Spleen (tissue), 13 donors: ENCODE results near the gene TKTL2. TPM values are rescaled to one million over a fixed set of nuclear protein-coding genes. Genes with fewer than 3 reads are reported as not detected.

ENCODE experiments used
- DNase-seq: peaks from one replicate; pipeline ENCODE4 v3.0.0-alpha.2; 2020
- H3K27ac ChIP-seq, 8 donors: fragments of 200-600 bp; sonication (generic) in 7 of 8; 1 replicate in 4 of 8; 2 replicates in 4 of 8; pipeline versions ENCODE4 v1.5.0 to v1.8.0; 2016 to 2021; ENCODE audit warnings: inconsistent platforms in 4 of 8, mild to moderate bottlenecking in 4 of 8, moderate library complexity in 1 of 8
- H3K27me3 ChIP-seq, 7 donors: fragments of 200-600 bp; sonication (generic) in 6 of 7; replicated peaks in 1 of 7; 1 replicate in 4 of 7; 2 replicates in 3 of 7; pipeline versions ENCODE4 v1.5.0 to v1.8.0; 2016 to 2021; ENCODE audit warnings: inconsistent platforms in 3 of 7, mild to moderate bottlenecking in 1 of 7
- H3K36me3 ChIP-seq, 6 donors: fragments of 200-600 bp; sonication (generic) in 5 of 6; 1 replicate in 4 of 6; 2 replicates in 2 of 6; pipeline versions ENCODE4 v1.5.0 to v1.8.0; 2016 to 2021; ENCODE audit warnings: inconsistent platforms in 2 of 6
- H3K4me1 ChIP-seq, 6 donors: fragments of 200-600 bp; sonication (generic) in 5 of 6; 1 replicate in 3 of 6; 2 replicates in 3 of 6; pipeline versions ENCODE4 v1.5.0 to v1.8.0; 2016 to 2021; ENCODE audit warnings: inconsistent platforms in 3 of 6
- H3K4me3 ChIP-seq, 8 donors: fragments of 200-600 bp; sonication (generic) in 7 of 8; 1 replicate in 4 of 8; 2 replicates in 4 of 8; pipeline versions ENCODE4 v1.5.0 to v1.8.0; 2016 to 2021; ENCODE audit warnings: inconsistent platforms in 4 of 8, mild to moderate bottlenecking in 4 of 8, moderate library complexity in 2 of 8
- H3K9me3 ChIP-seq, 8 donors: fragments of 200-600 bp; sonication (generic) in 7 of 8; 1 replicate in 4 of 8; 2 replicates in 4 of 8; pipeline versions ENCODE4 v1.5.0 to v1.8.0; 2016 to 2021; ENCODE audit warnings: inconsistent platforms in 4 of 8
- CTCF ChIP-seq, 11 experiments: fragments of 200-600 bp in 7 of 11; fragments of 450-650 bp in 4 of 11; sonication (generic) in 4 of 11; IDR thresholded peaks in 8 of 11; conservative IDR thresholded peaks in 3 of 11; 1 replicate in 7 of 11; 2 replicates in 4 of 11; pipeline versions ENCODE4 v1.4.0 to v1.8.0; 2016 to 2021; ENCODE audit warnings: antibody characterized with exemption in 11 of 11, inconsistent platforms in 4 of 11, mild to moderate bottlenecking in 1 of 11
- POLR2A ChIP-seq, 3 donors: fragments of 450-650 bp; IDR thresholded peaks; one replicate each; pipeline ENCODE4 v1.5.1; 2017; ENCODE audit warnings: antibody characterized with exemption in 3 of 3, mild to moderate bottlenecking in 1 of 3
- POLR2AphosphoS5 ChIP-seq, 3 donors: sonication (generic); formaldehyde crosslinking; IDR thresholded peaks; one replicate each; pipeline ENCODE4 v1.5.1; 2017; ENCODE audit warnings: antibody characterized with exemption in 3 of 3
- WGBS, 5 donors: extraction: QIAGEN DNeasy Blood & Tissue Kit in 3 of 5; methylation state at CpG; one replicate each; pipeline versions ENCODE4 v1.1.5 to v1.1.7; 2013 to 2018; 5-methylcytosine and 5-hydroxymethylcytosine counted together
- intact Hi-C: fragments of 100-400 bp; cut with DNase I; formaldehyde crosslinking; loops from one replicate; pipeline ENCODE4 v1.15.0; 2023; ENCODE audit warnings: low total_unique reads
- long read RNA-seq, 2 donors: transcript quantifications; one replicate each; lab custom pipeline, GENCODE V29; 2026
- polyA plus RNA-seq, 3 donors: library from polyadenylated mRNA; stranded (reverse); fragments of 200-250 nt; gene quantifications; one replicate each; pipeline ENCODE4 v1.2.1, GENCODE V29; 2013
- total RNA-seq, 7 donors: library from RNA; depleted of rRNA in 3 of 7; stranded (reverse); fragments of >200 nt in 3 of 7; fragmentation: NEBNext Ultra II Directional in 4 of 7; extraction: Animal tissue kit (Norgen Biotek cat#: 25700) in 4 of 7; gene quantifications; one replicate each; pipeline versions ENCODE4 v1.1.0 to v1.2.1, GENCODE V29; 2016 to 2021
- donor health status: healthy with polysubstance abuse.
- donor health status: DM: no; HTN: no; CAD: no; lungs with moderate emphysema.
- donor health status: DM: no; HTN: no; CAD: no.
- donor health status: Bipolar disorder and iron deficiency.
- donor health status: healthy.
- donor health status: DM: no; HTN: no; CAD: no.
- donor health status: DM: yes; HTN: yes; CAD: no.

TKTL2 gene
- total RNA-seq (under 1 TPM in 6 of 7 donors, not detected in 1; 0.13 to 0.60 (median 0.38) TPM), polyA plus RNA-seq (under 1 TPM in 2 of 3 donors, not detected in 1; 0.06 to 0.15 TPM)
- long read RNA-seq, donor 1 = 0 reads
- long read RNA-seq, donor 2 = 0 reads

GRCh38 chr4:163473576-163473975, at the start of gene TKTL2:
TSS of gene TKTL2 (minus strand) at chr4:163473754. CDS start at chr4:163473734, 20 bp downstream.
- Histone ChIP-seq H3K9me3 (no peaks in the 10 kb centered on the region), H3K27me3 (no peaks in the 10 kb centered on the region), H3K4me1 (no peaks in the 10 kb centered on the region), H3K36me3 (no peaks in the 10 kb centered on the region), H3K4me3 (no peak within 1 kb of the TSS), H3K27ac (peak within 1 kb of the TSS in 1 of 8 donors; percentile 39)
- peak; percentile 72 for DNase-seq
- intact Hi-C loops = no loop called here
- TF ChIP-seq POLR2A (IDR thresholded peaks at IDR 0.05) = no peak
- TF ChIP-seq CTCF (IDR thresholded peaks at IDR 0.05 in 8 of 11, conservative IDR thresholded peaks at IDR 0.05 in 3 of 11) = no peak
- no peak for TF ChIP-seq POLR2AphosphoS5 (IDR thresholded peaks at IDR 0.05)
- WGBS, 5 donors = 91 to 94% (median 94%) methylated on average over 31 to 32 of the region's 32 CpGs

GRCh38 chr4:163515198-163515597, 41.6 kb upstream of the TKTL2 start:
- peaks cover 0 to 99% (median 57%) of the 10 kb centered on the region in 6 donors for H3K36me3 ChIP-seq
- no peak for TF ChIP-seq POLR2A (IDR thresholded peaks at IDR 0.05)
- TF ChIP-seq CTCF (IDR thresholded peaks at IDR 0.05 in 8 of 11, conservative IDR thresholded peaks at IDR 0.05 in 3 of 11) = no peak

GRCh38 chr4:163505374-163505773, 31.8 kb upstream of the TKTL2 start:
- no peaks in the 10 kb centered on the region for H3K9me3 ChIP-seq
- no peak for DNase-seq
- 42 to 69% (median 56%) methylated on average over 3 of the region's 3 CpGs for WGBS, 5 donors
- no peak overlapping the region for H3K4me3 ChIP-seq
- H3K27me3 ChIP-seq = no peaks in the 10 kb centered on the region
- intact Hi-C loops = no loop called here
- H3K4me1 ChIP-seq = peaks cover 6 to 54% (median 20%) of the 10 kb centered on the region in 6 donors
- H3K36me3 ChIP-seq = peaks cover 0 to 37% (median 17%) of the 10 kb centered on the region in 6 donors
- no peak overlapping the region for H3K27ac ChIP-seq
- TF ChIP-seq CTCF (IDR thresholded peaks at IDR 0.05 in 8 of 11, conservative IDR thresholded peaks at IDR 0.05 in 3 of 11) = no peak
- TF ChIP-seq POLR2AphosphoS5 (IDR thresholded peaks at IDR 0.05) = no peak
- TF ChIP-seq POLR2A (IDR thresholded peaks at IDR 0.05) = no peak

More at GRCh38 chr4:163515198-163515597, 41.6 kb upstream of the TKTL2 start:
- Histone ChIP-seq H3K9me3 (no peaks in the 10 kb centered on the region), H3K27me3 (no peaks in the 10 kb centered on the region), H3K27ac (no peak overlapping the region), H3K4me3 (no peak overlapping the region), H3K4me1 (no peaks in the 10 kb centered on the region)
- DNase-seq = peak; percentile 47
- 93 to 98% (median 96%) methylated on average over 8 of the region's 8 CpGs for WGBS, 5 donors
- intact Hi-C loops = no loop called here

GRCh38 chr4:163500586-163500985, 27.0 kb upstream of the TKTL2 start:
- H3K36me3 ChIP-seq = peaks cover 0 to 6% (median 0%) of the 10 kb centered on the region in 6 donors
- DNase-seq = no peak
- WGBS, 5 donors = 88 to 100% (median 94%) methylated on average over 1 of the region's 1 CpG
- TF ChIP-seq POLR2AphosphoS5 (IDR thresholded peaks at IDR 0.05) = no peak
- TF ChIP-seq POLR2A (IDR thresholded peaks at IDR 0.05) = no peak
- TF ChIP-seq CTCF (IDR thresholded peaks at IDR 0.05 in 8 of 11, conservative IDR thresholded peaks at IDR 0.05 in 3 of 11) = no peak
- H3K4me1 ChIP-seq = peaks cover 19 to 83% (median 42%) of the 10 kb centered on the region in 6 donors
- intact Hi-C loops = no loop called here
- H3K9me3 ChIP-seq = no peaks in the 10 kb centered on the region
- H3K27ac ChIP-seq = no peak overlapping the region
- no peaks in the 10 kb centered on the region for H3K27me3 ChIP-seq
- H3K4me3 ChIP-seq = no peak overlapping the region
